Muscle of back (tissue), 13 donors: Measurements from ENCODE around the gene RPTOR. TPM values are rescaled to one million over a fixed set of nuclear protein-coding genes. Genes with fewer than 3 reads are reported as not detected.
"Not testable (repeated sequence)": the region's sequence is repeated elsewhere in the genome, so short reads cannot be mapped to it uniquely, and the experiment has no call there.

ENCODE experiments used
- DNase-seq, 3 donors: peaks; one replicate each; pipeline versions ENCODE4 v3.0.0 to v3.0.0-alpha.2; 2013
- long read RNA-seq, 9 donors: transcript quantifications; one replicate each; lab custom pipeline, GENCODE V29; 2026
- polyA plus RNA-seq, 10 donors: library from polyadenylated mRNA; unstranded; fragments of 120-200 nt; gene quantifications; one replicate each; pipeline ENCODE4 v1.2.1, GENCODE V29; 2013; ENCODE audit not compliant: insufficient read length in 10 of 10

Gene RPTOR, protein sequence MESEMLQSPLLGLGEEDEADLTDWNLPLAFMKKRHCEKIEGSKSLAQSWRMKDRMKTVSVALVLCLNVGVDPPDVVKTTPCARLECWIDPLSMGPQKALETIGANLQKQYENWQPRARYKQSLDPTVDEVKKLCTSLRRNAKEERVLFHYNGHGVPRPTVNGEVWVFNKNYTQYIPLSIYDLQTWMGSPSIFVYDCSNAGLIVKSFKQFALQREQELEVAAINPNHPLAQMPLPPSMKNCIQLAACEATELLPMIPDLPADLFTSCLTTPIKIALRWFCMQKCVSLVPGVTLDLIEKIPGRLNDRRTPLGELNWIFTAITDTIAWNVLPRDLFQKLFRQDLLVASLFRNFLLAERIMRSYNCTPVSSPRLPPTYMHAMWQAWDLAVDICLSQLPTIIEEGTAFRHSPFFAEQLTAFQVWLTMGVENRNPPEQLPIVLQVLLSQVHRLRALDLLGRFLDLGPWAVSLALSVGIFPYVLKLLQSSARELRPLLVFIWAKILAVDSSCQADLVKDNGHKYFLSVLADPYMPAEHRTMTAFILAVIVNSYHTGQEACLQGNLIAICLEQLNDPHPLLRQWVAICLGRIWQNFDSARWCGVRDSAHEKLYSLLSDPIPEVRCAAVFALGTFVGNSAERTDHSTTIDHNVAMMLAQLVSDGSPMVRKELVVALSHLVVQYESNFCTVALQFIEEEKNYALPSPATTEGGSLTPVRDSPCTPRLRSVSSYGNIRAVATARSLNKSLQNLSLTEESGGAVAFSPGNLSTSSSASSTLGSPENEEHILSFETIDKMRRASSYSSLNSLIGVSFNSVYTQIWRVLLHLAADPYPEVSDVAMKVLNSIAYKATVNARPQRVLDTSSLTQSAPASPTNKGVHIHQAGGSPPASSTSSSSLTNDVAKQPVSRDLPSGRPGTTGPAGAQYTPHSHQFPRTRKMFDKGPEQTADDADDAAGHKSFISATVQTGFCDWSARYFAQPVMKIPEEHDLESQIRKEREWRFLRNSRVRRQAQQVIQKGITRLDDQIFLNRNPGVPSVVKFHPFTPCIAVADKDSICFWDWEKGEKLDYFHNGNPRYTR (N-terminal part only)
- polyA plus RNA-seq = 10 to 100 TPM; 18.8 to 24.3 (median 21.2) TPM
- long read RNA-seq, donor 1, partial matches to known transcripts = 9 of 9 reads
- long read RNA-seq, donor 1, other reads (novel, unspliced or antisense) = 0 of 9 reads
- long read RNA-seq, donor 2, partial matches to known transcripts = 8 of 8 reads
- long read RNA-seq, donor 2, other reads (novel, unspliced or antisense) = 0 of 8 reads
- long read RNA-seq, donor 3 = 0 reads
- long read RNA-seq, donor 4, partial matches to known transcripts = 6 of 6 reads
- long read RNA-seq, donor 4, other reads (novel, unspliced or antisense) = 0 of 6 reads
- long read RNA-seq, donor 5, partial matches to known transcripts = 6 of 7 reads
- long read RNA-seq, donor 5, other reads (novel, unspliced or antisense) = 0 of 7 reads
- long read RNA-seq, donor 6, partial matches to known transcripts = 7 of 7 reads
- long read RNA-seq, donor 6, other reads (novel, unspliced or antisense) = 0 of 7 reads
- long read RNA-seq, donor 7 = 0 reads
- long read RNA-seq, donor 8 = 0 reads
- long read RNA-seq, donor 9 = 0 reads

DNA sequence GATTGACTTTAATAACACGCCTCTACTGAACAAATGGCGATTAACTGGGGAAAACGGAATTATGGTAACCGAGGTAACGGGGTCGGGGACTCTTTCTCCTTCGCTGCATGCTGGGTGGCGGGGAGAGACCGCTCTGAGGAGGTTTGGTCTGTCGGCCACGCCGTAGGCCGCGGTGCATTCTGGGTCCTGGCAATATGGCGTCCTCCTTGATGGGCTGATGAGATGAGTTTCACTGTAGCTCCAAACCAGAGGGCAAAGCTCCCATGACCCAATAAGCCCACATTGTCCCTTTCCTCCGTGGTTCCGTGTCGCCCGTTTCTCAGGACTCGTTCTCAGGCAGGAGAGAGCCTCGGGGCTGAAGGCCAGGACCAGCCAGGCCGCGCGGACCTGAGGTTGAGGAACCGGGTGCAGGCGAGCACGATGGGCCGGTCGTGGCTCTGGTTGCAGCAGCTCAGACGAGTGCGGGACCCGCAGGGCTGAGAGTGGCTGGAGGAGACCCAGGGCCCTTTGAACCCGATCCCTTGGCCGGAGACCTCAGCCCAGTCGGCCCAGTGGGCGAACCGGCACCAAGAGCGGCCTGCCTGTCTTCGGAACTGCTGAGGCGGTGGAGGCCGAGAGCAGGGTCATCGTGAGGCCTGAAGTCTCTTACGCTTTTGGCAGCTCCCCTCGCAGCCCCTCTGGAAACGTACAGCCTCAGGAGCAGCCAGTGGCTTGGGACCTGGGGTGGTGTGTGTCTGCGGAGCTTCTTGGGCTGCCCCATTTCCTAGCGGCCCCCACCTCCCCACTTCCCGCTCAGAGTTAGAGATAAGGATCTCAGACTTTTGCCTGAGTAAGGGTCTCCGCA lies at the start of gene RPTOR:
TSS of gene RPTOR (plus strand) at position 184 of the 844 bp plus-strand sequence. CDS start 792 bp downstream, outside the sequence.
- DNase-seq = peak; percentile 92 to 98 (median 96)

DNA sequence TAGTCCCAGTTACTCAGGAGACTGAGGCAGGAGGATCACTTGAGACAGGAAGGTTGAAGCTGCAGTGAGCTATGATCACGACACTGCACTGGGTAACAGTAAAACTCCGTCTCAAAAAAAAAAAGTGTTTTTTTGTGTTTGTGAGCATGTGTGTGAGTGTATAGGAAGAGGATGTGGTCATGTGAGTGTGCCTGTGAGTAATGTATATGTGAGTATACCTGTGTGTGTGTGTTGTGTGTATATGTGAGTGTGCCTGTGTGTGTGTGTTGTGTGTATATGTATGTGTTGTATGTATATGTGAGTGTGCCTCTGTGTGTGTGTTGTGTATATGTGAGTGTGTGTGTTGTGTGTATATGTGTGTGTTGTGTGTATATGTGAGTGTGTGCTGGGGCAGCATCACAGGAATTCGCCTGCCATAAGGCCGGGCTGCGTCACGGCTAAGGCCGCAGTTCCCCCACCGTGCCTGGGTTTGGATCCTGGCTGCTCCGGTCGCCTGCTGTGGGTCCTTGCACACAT lies 46.9 kb upstream of the RPTOR start:
- DNase-seq = no peak

DNA sequence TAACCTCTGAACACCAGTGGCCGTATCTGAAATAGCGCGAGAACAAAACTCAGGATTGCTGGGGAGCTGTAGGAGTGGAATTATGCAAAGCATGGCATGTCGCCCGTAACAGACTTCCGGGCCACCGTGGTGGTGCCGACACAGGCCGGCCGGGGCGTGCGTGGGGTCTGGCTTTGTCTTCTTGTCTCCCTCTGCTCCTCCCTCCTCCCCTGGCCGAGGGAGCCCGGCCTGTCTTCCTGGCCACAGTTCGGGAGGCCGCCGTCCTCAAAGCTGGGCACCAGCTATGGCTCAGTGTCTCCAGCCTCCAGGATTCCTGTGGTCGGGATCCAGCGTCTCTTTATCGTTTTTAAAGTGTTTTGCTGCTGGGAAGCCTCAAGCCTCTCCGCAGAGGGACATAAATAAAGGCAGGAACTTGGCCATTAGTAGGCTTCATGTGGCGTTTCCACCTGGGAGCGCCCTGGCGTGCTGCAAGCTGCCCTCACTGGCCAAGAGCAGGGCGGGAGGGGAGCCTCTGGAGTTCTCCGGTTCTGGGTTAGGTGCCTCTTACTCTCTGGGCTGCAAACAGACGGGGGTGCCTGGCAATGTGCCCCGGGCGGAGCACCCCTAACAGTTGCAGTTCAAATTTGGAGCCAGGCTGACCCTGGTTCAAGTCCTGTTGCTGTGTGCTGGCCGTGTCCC lies 46.3 kb upstream of the RPTOR start:
- DNase-seq = peak in 2 of 3 donors; percentile 78 to 89

DNA sequence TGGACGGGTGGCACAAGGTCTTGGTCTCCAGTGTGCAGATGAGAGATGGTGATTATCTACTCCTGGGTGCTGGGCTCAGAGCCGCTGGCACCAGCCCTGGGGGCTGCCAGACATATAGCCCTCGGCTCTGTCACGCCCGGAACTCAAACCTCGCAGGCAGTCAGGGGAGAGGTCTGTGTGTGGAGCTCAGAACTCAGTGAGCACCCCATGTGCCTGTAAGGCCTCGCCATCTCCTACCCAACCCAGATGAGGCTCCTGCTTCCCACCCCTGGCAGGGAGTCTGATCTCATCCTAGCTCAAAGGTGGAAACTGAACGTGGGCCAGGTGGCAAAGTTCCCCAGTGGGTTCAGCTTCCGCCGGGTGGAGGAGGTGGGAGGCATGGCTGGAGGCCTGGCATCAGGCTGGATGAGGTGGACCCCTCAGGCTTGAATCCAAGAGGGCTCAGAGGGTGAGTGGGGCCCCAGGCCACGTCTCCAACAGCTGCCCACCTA lies 45.7 kb upstream of the RPTOR start:
- DNase-seq = no peak

DNA sequence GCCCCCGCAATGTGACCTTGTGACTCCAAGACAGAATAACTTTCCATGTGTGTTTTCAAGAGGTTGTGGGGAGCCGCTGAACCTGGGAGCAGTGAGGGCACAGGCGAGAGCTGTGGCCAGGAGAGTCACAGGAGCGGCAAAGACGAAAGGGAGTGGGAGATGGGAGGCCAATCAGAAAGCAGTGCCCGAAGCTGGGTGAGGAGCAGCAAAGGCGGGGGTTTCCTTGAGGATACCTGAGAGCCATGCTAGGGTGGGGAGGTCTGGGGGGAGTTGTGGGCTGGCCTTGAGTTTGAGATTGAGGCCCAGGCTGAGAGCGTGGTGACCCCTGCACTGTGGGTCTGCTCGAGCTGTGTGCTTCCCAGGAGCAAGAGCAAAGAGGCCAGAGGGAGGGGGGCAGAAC lies 45.1 kb upstream of the RPTOR start:
- no peak for DNase-seq

DNA sequence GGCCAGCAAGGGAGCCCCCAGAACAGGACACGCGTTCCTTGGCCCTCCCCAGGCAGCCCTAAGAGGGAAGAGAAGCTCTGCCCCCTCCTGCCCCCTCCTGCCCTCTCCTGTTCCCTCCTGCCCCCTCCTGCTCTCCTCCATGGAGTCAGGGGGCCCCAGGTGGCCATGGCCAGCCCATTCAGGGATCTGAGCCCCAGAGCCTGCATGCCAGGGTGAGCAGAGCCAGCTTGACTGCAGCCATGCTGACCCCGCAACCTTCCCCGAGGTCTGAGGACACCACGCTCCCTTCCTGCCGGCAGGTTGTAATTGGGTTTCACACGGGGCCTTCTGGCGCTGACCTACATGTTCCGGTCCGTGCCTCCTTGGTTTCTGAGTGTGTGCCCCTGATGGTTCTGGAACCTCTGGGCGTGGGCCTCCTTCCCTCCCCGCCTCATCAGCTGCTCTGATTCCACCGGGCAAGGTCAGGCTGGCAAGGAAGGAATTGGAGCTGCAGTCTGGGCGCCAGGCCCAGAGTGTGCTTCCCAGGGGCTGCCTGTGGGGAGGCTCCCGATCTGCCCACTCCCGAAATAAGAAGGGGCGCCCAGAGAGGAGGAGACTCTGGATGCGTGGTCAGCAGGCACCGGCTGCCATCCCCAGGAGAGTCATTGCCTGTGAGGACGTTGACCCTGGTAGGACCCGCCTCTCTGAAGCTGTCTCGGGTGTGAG lies 44.5 kb upstream of the RPTOR start:
- DNase-seq = peak in 1 of 3 donors; percentile 14

DNA sequence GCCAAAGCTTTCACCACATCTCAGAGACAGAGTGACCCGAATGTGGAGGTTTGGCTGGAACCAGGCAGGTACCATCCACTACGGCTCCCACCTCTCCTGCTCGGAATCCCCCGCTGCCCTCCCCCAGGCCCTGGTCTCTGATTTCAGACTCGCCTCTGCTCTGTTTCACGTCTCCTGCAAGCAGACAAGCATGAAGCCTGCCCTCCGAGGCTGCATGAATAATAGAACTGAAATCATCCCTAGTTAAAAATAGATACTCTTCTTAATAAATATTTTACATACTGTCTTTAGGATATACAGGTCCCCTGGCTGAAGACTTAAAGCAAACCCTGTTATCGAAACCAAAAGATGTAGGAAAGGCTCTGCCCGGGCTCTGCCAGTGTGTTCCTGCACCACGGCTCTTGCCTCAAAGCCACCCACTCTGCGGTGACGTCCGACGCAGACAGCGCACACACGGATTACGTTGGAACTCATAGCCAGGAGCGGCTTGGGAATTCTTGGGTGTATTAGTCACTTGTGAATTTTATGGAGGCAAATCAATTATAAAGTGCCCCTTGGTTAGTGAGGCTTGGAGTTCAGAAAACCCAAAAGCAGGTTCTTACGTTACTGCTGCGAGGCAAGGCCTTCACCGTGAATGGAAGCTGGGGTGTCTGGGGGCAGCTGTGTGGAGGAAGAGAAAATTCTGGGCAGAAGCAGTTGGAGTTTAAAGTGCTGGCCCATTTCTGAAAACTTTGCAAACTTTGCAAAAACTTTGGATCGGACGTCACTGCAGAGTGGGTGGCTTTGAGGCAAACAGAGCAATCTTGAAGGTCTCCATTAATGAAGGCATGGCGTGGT lies 42.7 kb upstream of the RPTOR start:
- no peak for DNase-seq

DNA sequence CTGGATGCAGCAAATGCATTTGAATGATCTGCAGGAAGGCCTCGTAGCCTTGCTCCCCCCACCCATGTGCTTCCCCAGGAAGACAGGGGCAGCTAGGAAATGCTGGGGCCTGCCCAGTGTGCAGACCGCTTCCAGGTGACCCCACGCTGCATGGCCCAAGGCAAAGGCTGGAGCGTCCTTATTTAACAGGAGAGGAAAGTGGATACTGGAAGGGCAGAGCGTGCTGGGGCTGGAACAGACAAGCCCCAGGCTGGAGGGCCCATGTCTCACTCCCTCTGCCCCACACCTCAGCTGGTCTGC lies 42.1 kb upstream of the RPTOR start:
- no peak for DNase-seq

DNA sequence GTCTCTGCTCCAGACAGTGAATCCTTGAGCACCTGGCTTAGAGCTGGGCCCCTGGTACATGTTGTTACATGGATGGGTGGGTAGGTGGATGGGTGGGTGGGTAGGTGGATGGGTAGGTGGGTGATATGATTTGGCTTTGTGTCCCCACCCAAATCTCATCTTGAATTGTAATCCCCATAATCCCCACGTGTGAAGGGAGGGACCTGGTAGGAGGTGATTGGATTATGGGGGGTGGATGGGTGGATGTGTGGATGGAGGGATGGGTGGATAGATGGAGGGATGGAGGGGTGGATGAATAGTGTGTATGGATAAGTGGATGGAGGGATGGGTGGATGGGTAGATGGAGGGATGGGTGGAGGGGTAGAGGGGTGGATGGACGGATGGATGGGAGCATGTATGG lies 41.6 kb upstream of the RPTOR start:
- no peak for DNase-seq

DNA sequence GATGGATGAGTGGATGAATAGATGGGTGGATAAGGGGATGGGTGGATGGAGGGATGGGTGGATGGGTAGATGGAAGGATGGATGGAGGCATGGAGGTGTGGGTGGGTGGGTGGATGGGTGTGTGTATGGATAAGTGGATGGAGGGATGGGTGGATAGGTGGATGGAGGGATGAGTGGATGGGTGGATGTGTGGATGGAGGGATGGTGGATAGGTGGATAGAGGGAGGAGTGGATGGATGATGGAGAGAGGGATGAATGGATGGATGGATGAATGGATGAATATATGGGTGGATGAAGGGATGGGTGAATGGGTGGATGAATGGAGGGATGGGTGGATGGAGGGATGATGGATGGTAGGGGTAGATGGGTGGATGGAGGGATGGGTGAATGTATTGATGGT lies 40.7 kb upstream of the RPTOR start:
- DNase-seq = no peak

DNA sequence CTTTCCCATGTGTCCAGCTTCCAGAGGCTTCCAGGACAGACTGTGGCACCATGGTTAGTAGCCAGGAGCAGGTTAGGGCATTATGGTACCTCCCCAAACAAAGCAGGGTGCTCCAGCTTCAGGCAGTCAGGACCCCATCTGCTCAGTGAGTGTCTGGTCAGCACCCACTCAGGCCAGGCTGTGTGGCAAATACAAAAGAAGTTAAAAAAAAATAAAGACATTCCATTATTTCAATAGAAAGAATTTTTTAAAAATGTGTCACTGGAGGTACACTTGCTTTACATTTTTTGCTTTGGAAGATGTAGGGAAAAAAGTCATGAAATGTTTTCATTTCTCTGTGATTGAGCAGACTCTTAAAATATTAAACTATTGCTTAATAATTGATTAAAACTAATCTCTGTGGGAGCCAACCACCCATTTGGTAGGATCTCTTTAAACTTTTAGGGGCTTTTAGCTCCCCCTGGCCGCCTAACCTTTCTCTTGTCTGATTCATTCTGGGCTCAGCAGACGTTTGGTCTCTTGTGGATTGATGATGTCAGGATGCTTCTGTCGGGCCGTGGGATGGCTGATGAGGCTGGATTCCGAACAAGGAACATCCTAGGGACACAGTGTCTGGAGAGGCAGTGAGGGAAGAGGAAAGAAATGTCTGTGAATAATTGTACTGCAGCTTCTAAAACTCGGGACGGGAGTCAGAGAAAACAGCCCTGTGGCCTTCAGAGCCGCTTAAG lies 39.8 kb upstream of the RPTOR start:
- peak; percentile 50 to 62 (median 56) for DNase-seq

DNA sequence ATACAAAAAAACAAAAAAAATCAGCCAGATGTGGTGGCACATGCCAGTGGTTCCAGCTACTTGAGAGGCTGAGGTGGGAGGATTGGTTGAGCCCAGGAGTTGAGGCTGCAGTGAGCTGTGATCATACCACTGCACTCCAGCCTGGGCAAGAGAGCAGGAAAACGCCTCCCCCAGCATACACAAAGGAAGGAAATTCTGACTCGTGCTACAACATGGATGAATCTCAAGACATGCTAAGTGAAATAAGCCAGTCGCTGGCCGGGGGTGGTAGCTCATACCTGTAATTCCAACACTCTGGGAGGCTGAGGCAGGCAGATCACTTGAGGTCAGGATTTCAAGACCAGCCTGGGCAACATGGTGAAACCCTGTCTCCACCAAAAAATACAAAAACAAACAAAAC lies 37.5 kb upstream of the RPTOR start:
- DNase-seq = not testable (repeated sequence)

DNA sequence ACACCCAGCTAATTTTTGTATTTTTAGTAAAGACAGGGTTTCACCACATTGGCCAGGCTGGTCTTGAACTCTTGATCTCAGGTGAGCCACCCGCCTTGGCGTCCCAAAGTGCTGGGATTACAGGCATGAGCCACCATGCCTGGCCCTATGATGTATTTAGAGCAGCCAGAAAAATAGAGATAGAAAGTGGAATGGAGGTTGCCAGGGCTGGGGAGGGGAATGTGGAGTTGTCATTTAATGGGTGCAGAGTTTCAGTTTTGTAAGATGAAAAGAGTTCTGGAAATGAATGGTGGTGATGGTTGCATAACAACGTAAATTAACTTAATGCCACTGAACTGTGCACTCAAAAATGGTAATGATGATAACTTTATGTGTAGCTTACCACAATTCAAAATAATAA lies 36.7 kb upstream of the RPTOR start:
- DNase-seq = no peak

DNA sequence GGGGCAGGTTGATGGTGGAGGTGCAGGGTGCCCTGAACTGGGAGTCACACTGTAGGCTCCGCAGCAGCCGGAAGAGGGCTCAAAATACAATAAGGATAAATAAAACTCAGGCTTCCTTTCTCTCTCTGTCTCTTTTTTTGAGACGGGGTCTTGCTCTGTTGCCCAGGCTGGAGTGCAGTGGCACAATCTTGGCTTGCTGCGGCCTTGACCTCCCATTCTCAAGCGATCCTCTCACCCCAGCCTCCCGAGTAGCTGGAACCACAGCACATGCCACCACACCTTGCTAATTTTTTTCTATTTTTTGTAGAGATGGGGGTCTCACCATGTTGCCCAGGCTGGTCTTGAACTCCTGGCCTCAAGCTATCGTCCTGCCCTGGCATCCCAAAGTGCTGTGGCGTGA lies 35.3 kb upstream of the RPTOR start:
- no peak for DNase-seq

DNA sequence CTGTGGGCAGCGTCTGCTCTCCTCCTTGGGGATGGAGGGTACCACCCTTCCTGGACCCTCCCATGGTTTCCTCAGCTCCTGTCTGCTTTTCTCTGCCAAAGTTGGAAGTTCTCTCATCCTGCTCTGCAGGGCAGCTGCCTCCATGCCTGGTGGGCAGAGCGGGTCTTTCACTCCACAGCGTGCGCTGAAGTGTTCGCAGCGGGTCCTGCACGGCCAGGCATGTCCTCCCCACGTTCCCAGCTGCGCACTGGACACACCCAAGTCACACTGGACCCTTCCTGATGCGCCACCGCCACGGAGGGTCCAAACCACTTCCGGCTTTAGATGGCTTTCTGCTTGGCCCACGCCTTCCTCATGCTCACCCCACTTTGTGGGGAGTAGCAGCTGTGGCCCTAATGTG lies 34.5 kb upstream of the RPTOR start:
- no peak for DNase-seq

DNA sequence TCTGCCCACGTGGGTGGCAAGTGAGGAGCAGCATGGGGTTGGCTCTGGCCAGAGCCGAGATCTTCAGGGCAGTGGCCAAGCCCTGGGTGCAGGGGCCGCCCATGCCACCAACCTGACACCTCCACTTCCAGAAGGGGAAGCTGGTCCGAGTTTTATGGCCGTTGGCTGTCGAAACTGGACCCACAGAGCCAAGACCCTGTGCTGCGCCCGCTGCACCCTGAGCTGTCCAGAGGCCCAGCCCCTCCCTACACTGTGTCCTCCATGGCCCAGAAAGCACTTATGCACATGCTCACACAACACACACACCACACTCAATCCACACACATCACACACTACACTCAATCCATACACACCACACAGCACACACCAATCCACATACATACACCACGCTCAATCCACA lies 33.9 kb upstream of the RPTOR start:
- DNase-seq = no peak
